NT2/D1 (cell line): Measurements from ENCODE around the gene FGL2.

Experiments
- DNase-seq: peaks from one replicate; pipeline ENCODE4 v3.0.0-alpha.2; 2011; ENCODE audit warnings: low read depth, low spot score
- H3K27me3 ChIP-seq: 2 replicates; pipeline ENCODE4 v1.6.0; 2011; ENCODE audit warnings: mild to moderate bottlenecking; ENCODE audit not compliant: insufficient read length, insufficient read depth
- H3K36me3 ChIP-seq: 2 replicates; pipeline ENCODE4 v1.6.1; 2011; ENCODE audit warnings: mild to moderate bottlenecking, low read length, mixed read lengths; ENCODE audit not compliant: insufficient read depth, insufficient read length
- H3K4me1 ChIP-seq: 2 replicates; pipeline ENCODE4 v1.5.1; 2011; ENCODE audit not compliant: insufficient read depth, insufficient read length
- H3K4me3 ChIP-seq: 2 replicates; pipeline ENCODE4 v1.5.1; 2011; ENCODE audit warnings: low read depth; ENCODE audit not compliant: insufficient read length
- H3K9ac ChIP-seq: 2 replicates; pipeline ENCODE4 v1.6.0; 2011; ENCODE audit warnings: low read depth; ENCODE audit not compliant: insufficient read length
- H3K9me3 ChIP-seq: 2 replicates; pipeline ENCODE4 v1.5.1; 2011; ENCODE audit warnings: mild to moderate bottlenecking, low read length; ENCODE audit not compliant: insufficient read depth
- SUZ12 ChIP-seq: IDR thresholded peaks from 2 replicates; pipeline ENCODE4 v1.6.1; 2011; ENCODE audit not compliant: insufficient read length, insufficient read depth; ENCODE audit errors: extremely low read depth
- YY1 ChIP-seq: IDR thresholded peaks from 2 replicates; pipeline ENCODE4 v1.6.1; 2011; ENCODE audit not compliant: insufficient read length, insufficient read depth
- ZNF274 ChIP-seq: IDR thresholded peaks from 2 replicates; pipeline ENCODE4 v1.6.1; 2011; ENCODE audit warnings: mild to moderate bottlenecking, low read depth, low read length

Gene FGL2

GRCh38 chr7:77205706-77206105 is 6.1 kb upstream of the FGL2 start:
- Histone ChIP-seq H3K9ac (no peak overlapping the region), H3K4me1 (no peaks in the 10 kb centered on the region), H3K4me3 (no peak overlapping the region), H3K36me3 (no peaks in the 10 kb centered on the region), H3K9me3 (peaks cover 25% of the 10 kb centered on the region; the same call in 1 of the 2 replicates), H3K27me3 (peaks cover 4% of the 10 kb centered on the region)
- no peak for DNase-seq
- TF ChIP-seq ZNF274: no peak
- no peak for TF ChIP-seq YY1
- TF ChIP-seq SUZ12: no peak

- Histone ChIP-seq H3K4me3 (no peak overlapping the region), H3K9me3 (no peaks in the 10 kb centered on the region)
Measured at GRCh38 chr7:77202481-77202976, 2.9 kb upstream of the FGL2 start.

GRCh38 chr7:77200542-77200941 is 923 bp upstream of the FGL2 start:
- H3K4me3 ChIP-seq: no peak overlapping the region
- no peaks in the 10 kb centered on the region for H3K9me3 ChIP-seq
- H3K36me3 ChIP-seq: no peaks in the 10 kb centered on the region
- no peak overlapping the region for H3K9ac ChIP-seq
- no peaks in the 10 kb centered on the region for H3K4me1 ChIP-seq
- TF ChIP-seq YY1 (no peak), SUZ12 (no peak), ZNF274 (no peak)
- no peak for DNase-seq
- peaks cover 20% of the 10 kb centered on the region for H3K27me3 ChIP-seq

More at GRCh38 chr7:77202481-77202976, 2.9 kb upstream of the FGL2 start:
- no peak for DNase-seq
- Histone ChIP-seq H3K9ac (no peak overlapping the region), H3K36me3 (no peaks in the 10 kb centered on the region), H3K27me3 (peaks cover 20% of the 10 kb centered on the region), H3K4me1 (no peaks in the 10 kb centered on the region)
- TF ChIP-seq SUZ12: no peak
- TF ChIP-seq ZNF274: no peak
- no peak for TF ChIP-seq YY1

GRCh38 chr7:77197141-77197540 is 2.5 kb downstream of the FGL2 start:
- TF ChIP-seq SUZ12 (no peak), YY1 (no peak), ZNF274 (no peak)
- no peak overlapping the region for H3K4me3 ChIP-seq
- H3K27me3 ChIP-seq: peaks cover 20% of the 10 kb centered on the region
- H3K9me3 ChIP-seq: no peaks in the 10 kb centered on the region
- no peaks in the 10 kb centered on the region for H3K36me3 ChIP-seq
- no peaks in the 10 kb centered on the region for H3K4me1 ChIP-seq
- H3K9ac ChIP-seq: no peak overlapping the region
- DNase-seq: no peak

GRCh38 chr7:77188731-77189437 is 10.7 kb downstream of the FGL2 start:
- Histone ChIP-seq H3K4me3 (no peak overlapping the region), H3K27me3 (no peaks in the 10 kb centered on the region), H3K9me3 (no peaks in the 10 kb centered on the region), H3K4me1 (no peaks in the 10 kb centered on the region), H3K9ac (no peak overlapping the region), H3K36me3 (no peaks in the 10 kb centered on the region)
- no peak for DNase-seq
- TF ChIP-seq SUZ12 (no peak), ZNF274 (no peak), YY1 (no peak)

- Histone ChIP-seq H3K9ac (no peak overlapping the region), H3K27me3 (no peaks in the 10 kb centered on the region), H3K36me3 (no peaks in the 10 kb centered on the region), H3K9me3 (no peaks in the 10 kb centered on the region), H3K4me1 (no peaks in the 10 kb centered on the region), H3K4me3 (no peak overlapping the region)
- DNase-seq: no peak
- TF ChIP-seq ZNF274: no peak
- TF ChIP-seq YY1: no peak
- no peak for TF ChIP-seq SUZ12
Measured at GRCh38 chr7:77185866-77186265, 13.8 kb downstream of the FGL2 start.

GRCh38 chr7:77184990-77185389 is 14.6 kb downstream of the FGL2 start:
- Histone ChIP-seq H3K36me3 (no peaks in the 10 kb centered on the region), H3K9ac (no peak overlapping the region), H3K4me1 (no peaks in the 10 kb centered on the region), H3K4me3 (no peak overlapping the region), H3K9me3 (no peaks in the 10 kb centered on the region), H3K27me3 (no peaks in the 10 kb centered on the region)
- TF ChIP-seq SUZ12 (no peak), YY1 (no peak), ZNF274 (no peak)
- DNase-seq: no peak

- Histone ChIP-seq H3K9me3 (no peaks in the 10 kb centered on the region), H3K36me3 (no peaks in the 10 kb centered on the region), H3K9ac (no peak overlapping the region), H3K4me1 (no peaks in the 10 kb centered on the region), H3K27me3 (no peaks in the 10 kb centered on the region), H3K4me3 (no peak overlapping the region)
- DNase-seq: no peak
- TF ChIP-seq ZNF274 (no peak), YY1 (no peak), SUZ12 (no peak)
Measured at GRCh38 chr7:77184463-77184862, 15.2 kb downstream of the FGL2 start.
